ENCODE measurements around the gene GSG1L.
"Not testable (repeated sequence)": the region's sequence is repeated elsewhere in the genome, so short reads cannot be mapped to it uniquely, and the experiment has no call there.

GSG1L gene

DNA sequence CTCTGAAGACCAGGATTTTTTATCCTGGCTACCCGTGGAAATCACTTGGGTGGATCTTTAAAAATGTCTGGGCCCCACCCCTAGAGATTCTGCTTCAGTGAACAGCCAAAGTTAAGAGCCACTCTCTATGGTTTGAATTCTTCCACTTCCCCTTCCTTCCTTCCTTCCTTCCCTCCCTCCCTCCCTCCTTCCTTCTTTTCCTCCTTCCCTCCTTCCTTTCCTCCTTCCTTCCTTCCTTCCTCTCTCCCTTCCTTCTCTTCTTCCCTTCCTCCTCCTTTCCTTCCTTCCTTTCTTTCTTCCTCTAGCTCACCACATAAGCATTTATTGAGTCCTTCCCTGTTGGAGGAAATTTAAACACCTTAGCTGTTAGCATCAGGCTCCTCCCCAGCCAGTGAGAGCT lies 310.0 kb downstream of the GSG1L start:
- DNase-seq (ENCODE audit: low spot score): no peak

- no peak for DNase-seq (ENCODE audit: low spot score)
Observed at GRCh38 chr16:27752241-27752640, 311.3 kb downstream of the GSG1L start.

- DNase-seq (ENCODE audit: low spot score): no peak
Observed at GRCh38 chr16:27751676-27752075, 311.8 kb downstream of the GSG1L start.

- no peak for DNase-seq (ENCODE audit: low spot score)
Observed at GRCh38 chr16:27751233-27751632, 312.3 kb downstream of the GSG1L start.

GRCh38 chr16:27749946-27750345 lies 313.6 kb downstream of the GSG1L start:
- no peak for DNase-seq (ENCODE audit: low spot score)

- DNase-seq (ENCODE audit: low spot score): no peak
Observed at GRCh38 chr16:27749547-27749875, 314.0 kb downstream of the GSG1L start.

GRCh38 chr16:27748868-27749546 lies 314.5 kb downstream of the GSG1L start:
- peak; percentile 80 for DNase-seq (ENCODE audit: low spot score)

- DNase-seq (ENCODE audit: low spot score): no peak
Observed at GRCh38 chr16:27747946-27748345, 315.6 kb downstream of the GSG1L start.

DNA sequence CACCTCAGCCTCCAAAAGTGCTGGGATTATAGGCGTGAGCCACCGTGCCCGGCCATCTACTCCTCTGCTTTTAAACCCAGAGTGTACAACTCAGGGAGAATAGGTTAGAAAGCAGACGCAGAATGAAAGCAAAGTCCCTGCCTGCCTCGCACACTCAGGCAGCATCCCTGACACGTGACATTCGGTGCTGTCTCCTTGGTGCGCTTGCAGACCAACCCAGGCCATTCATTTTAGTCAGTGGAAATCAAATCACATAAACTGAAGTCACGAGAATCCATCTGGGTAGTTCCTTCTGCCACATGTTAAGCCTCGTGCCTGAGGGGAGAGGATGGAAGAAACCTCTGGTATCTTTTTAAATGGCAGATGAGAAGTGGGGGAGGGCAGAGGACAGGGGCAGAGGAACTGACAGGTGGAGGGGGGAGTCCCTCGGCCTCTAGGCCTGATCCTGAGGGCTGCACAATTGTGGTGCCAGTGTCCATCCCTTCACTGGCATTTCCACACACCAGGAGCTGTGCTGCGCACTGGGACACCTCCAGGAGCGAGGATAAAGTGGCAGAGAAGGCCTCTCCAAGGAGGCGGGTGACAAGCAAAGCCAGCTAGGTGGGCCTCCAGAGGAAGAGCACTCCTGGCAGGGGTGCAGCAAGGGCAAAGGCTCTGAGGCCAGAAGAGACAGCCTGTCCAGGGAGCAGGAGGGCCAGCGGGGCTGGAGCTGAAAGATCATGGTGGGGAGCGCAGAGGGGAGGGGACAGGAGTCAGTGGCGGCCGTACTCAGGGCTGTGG lies 317.2 kb downstream of the GSG1L start:
- no peak for DNase-seq (ENCODE audit: low spot score)

DNA sequence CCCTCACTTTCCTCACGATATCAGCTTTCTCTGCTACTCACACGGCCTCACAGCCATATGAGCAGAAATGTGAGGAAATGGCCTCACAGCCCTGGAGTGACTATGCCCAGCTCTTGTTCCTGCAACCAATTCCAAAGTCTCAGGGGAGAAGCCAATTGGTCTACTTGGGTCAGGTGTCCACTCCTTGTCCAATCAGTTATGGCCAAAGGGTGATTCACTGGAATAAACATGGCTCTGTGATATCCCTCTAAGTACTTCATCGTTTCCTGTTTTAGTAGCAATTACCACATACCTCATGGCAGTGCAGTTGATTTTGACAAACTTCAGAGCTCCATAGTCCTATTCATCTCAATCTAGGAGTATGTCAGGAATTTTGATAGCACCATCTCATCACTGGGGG lies 318.2 kb downstream of the GSG1L start:
- no peak for DNase-seq (ENCODE audit: low spot score)

GRCh38 chr16:27743963-27744362 lies 319.6 kb downstream of the GSG1L start:
- no peak for DNase-seq (ENCODE audit: low spot score)

- not testable (repeated sequence) for DNase-seq (ENCODE audit: low spot score)
Observed at GRCh38 chr16:27743001-27743400, 320.5 kb downstream of the GSG1L start.

DNA sequence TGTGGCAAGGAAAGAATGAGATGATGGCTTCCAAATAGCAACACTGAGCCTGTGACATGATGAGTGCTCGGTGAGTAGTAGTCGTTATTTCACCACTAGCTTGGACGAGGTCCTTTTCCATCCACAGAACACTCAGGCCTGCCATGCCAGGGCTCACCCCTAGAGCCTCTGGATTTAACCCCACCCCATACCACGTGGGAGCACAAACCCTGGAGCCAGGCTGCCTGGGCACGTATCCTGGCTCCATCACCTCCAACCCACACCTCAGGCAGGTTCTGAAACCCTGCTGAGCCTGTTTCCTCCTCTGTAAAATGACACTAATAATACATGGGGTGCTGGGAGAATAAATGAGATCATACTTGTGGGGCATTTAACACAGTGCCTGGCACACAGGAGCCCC lies 321.2 kb downstream of the GSG1L start:
- DNase-seq (ENCODE audit: low spot score): no peak

DNA sequence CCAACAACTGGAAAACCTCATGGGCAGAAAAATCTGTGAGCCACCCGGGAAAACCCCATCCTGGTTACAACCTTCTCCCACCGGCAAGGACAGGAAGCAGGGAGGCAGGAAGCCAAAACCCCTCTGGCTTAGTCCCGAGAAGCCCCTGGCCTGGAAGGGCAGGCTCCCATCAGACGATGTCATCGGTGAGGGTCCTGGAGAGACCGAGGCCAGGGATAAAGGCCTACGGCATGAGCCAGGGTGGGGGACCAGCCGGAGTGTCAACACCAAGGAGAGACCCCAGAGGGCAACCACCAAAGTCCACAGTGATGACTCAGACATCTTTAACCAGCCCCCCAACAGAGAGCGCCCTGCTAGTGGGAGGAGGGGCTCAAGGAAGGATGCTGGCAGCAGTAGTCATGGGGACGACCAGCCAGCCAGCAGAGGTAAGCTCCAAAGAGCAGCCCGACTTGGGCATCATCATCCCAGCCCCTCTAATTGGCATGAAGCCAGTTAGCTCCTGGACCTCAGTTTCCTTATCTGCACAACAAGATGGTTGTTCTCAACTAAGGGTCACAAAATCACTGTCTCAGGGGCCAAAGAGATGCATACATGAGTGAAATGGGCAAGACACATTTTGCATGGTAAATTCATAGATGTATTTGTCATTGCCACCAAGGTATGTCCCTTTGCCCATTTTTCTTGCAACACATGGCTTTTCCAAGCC lies 322.9 kb downstream of the GSG1L start:
- DNase-seq (ENCODE audit: low spot score): no peak

- DNase-seq (ENCODE audit: low spot score): no peak
Observed at GRCh38 chr16:27739606-27740357, 323.7 kb downstream of the GSG1L start.

- DNase-seq (ENCODE audit: low spot score): no peak
Observed at GRCh38 chr16:27738596-27738995, 324.9 kb downstream of the GSG1L start.

Data from AG08396 (cell line).